HepG2 (cell line): Measurements from ENCODE around the gene NADK2. TPM values are rescaled to one million over a fixed set of nuclear protein-coding genes. Genes with fewer than 3 reads are reported as not detected.

Source experiments
- CBX1 ChIP-seq: IDR thresholded peaks from one replicate; pipeline ENCODE4 v1.6.1; 2016; ENCODE audit warnings: antibody characterized with exemption, low read depth
- CBX5 ChIP-seq: sonication (generic); formaldehyde crosslinking; IDR thresholded peaks from 2 replicates; pipeline ENCODE4 v1.4.0; 2020; ENCODE audit warnings: missing genetic modification reagents, borderline replicate concordance
- GZF1 ChIP-seq: sonication (generic); formaldehyde crosslinking; IDR thresholded peaks from 2 replicates; pipeline ENCODE4 v1.5.1; 2020; ENCODE audit warnings: mild to moderate bottlenecking, missing genetic modification reagents
- HINFP ChIP-seq: sonication (generic); formaldehyde crosslinking; IDR thresholded peaks from 2 replicates; pipeline ENCODE4 v1.4.0; 2020; ENCODE audit warnings: low read depth, mild to moderate bottlenecking, missing genetic modification reagents
- SALL2 ChIP-seq: sonication (generic); formaldehyde crosslinking; IDR thresholded peaks from 2 replicates; pipeline ENCODE4 v1.8.1; 2023; ENCODE audit warnings: mild to moderate bottlenecking, missing genetic modification reagents, inconsistent platforms
- SIN3A ChIP-seq: IDR thresholded peaks from 2 replicates; pipeline ENCODE4 v1.6.1; 2011; ENCODE audit warnings: low read depth, mild to moderate bottlenecking, control low read depth, low read length, borderline replicate concordance
- SNAI1 ChIP-seq: sonication (generic); formaldehyde crosslinking; IDR thresholded peaks from 2 replicates; pipeline ENCODE4 v1.5.0; 2020; ENCODE audit warnings: mild to moderate bottlenecking, missing genetic modification reagents, borderline replicate concordance
- TARDBP ChIP-seq: sonication (generic); formaldehyde crosslinking; IDR thresholded peaks from 2 replicates; pipeline ENCODE4 v1.8.0; 2022; ENCODE audit warnings: mild to moderate bottlenecking, missing genetic modification reagents
- ZNF263 ChIP-seq: sonication (generic); formaldehyde crosslinking; IDR thresholded peaks from 2 replicates; pipeline ENCODE4 v1.4.0; 2020; ENCODE audit warnings: missing genetic modification reagents
- ZNF414 ChIP-seq: sonication (generic); formaldehyde crosslinking; IDR thresholded peaks from 2 replicates; pipeline ENCODE4 v1.5.0; 2020; ENCODE audit warnings: missing genetic modification reagents
- ZNF607 ChIP-seq: sonication (generic); formaldehyde crosslinking; IDR thresholded peaks from 2 replicates; pipeline ENCODE4 v1.5.1; 2020; ENCODE audit warnings: missing genetic modification reagents, mild to moderate bottlenecking, borderline replicate concordance
- ZNF761 ChIP-seq: sonication (generic); formaldehyde crosslinking; conservative IDR thresholded peaks from 2 replicates; pipeline ENCODE4 v1.4.0; 2020; ENCODE audit warnings: mild to moderate bottlenecking, missing genetic modification reagents
- polyA plus RNA-seq, 8 experiments: library from polyadenylated mRNA; depleted of rRNA in 3 of 8; stranded (reverse) in 7 of 8; unstranded in 1 of 8; fragments of >200 nt; fragmentation: Illumina TruSeq in 4 of 8; extraction: Trizol in 4 of 8; gene quantifications; 2 replicates each; pipeline versions ENCODE4 v1.2.1 to v1.2.3, GENCODE V29; 2011 to 2016; ENCODE audit warnings: low read depth in 4 of 8, missing spikeins in 1 of 8, mixed read lengths in 1 of 8; ENCODE audit not compliant: insufficient read depth in 1 of 8
- total RNA-seq, 5 experiments: library from RNA; depleted of rRNA; stranded (reverse); fragments of >200 nt; fragmentation: Illumina TruSeq; extraction: Trizol; gene quantifications; 2 replicates each; pipeline ENCODE4 v1.2.3, GENCODE V29; 2016; ENCODE audit warnings: low read depth in 1 of 5
- TF ChIP-seq, protein P1 (sequence below): sonication (generic); formaldehyde crosslinking; IDR thresholded peaks from 2 replicates; pipeline ENCODE4 v1.5.0; 2020; ENCODE audit warnings: mild to moderate bottlenecking, missing genetic modification reagents, moderate library complexity
- TF ChIP-seq, protein P2 (sequence below): sonication (generic); formaldehyde crosslinking; IDR thresholded peaks from 2 replicates; pipeline ENCODE4 v1.4.0; 2020; ENCODE audit warnings: missing genetic modification reagents
- TF ChIP-seq, protein P3 (sequence below): sonication (generic); formaldehyde crosslinking; IDR thresholded peaks from 2 replicates; pipeline ENCODE4 v1.8.0; 2022; ENCODE audit warnings: mild to moderate bottlenecking, missing genetic modification reagents
- TF ChIP-seq, protein P4 (sequence below): sonication (generic); formaldehyde crosslinking; conservative IDR thresholded peaks from 2 replicates; pipeline ENCODE4 v1.8.1; 2023; ENCODE audit warnings: missing genetic modification reagents

NADK2 gene
- total and polyA plus RNA-seq, 2 of the 13 experiments (the other 11 are each of a cell fraction or from before 2014, with no cell fraction given) = 13.9 to 71.4 TPM

DNA sequence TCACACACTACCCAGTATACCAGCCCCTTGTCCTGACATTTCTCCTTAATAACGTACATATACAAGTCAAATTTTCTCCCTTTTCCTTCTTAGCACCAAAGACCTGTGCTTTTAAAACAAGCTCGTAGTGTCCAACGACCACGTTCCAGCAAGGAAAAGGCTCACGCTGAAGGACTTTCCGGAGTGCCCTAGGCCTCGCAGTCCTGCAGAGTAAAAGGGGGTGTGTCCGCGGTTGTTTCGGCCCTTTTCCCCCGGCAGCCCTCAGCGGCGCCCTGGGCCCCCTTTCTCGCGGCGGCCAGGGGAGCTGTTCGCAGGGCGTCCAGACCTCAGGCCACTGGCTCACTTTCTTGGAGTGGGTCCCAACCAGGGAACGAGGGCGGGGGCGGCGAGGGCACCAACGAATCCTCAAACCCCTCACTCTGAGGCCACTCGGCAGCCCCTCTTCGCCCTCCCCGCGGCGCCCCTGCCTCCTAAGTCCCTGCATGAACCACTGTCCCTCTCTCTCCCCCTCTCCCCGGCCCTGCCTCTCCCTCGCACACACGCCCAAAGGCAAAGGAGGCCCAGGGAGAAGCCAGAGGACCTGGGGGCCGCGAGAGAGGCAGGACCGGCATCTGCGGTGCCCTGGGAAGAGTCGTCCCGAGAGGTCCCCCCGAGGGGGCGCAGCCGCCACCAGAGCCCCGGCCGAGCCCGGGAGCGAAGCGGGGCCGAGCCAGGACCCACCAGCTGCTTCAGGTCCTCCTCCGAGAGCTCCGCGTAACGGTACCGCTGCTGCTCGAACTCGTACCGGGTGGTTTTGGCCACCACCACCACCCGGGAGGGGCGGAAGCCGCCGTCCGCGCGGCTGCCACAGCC, 720 bp downstream of the NADK2 start (continued):
- TF ChIP-seq, protein P1, sequence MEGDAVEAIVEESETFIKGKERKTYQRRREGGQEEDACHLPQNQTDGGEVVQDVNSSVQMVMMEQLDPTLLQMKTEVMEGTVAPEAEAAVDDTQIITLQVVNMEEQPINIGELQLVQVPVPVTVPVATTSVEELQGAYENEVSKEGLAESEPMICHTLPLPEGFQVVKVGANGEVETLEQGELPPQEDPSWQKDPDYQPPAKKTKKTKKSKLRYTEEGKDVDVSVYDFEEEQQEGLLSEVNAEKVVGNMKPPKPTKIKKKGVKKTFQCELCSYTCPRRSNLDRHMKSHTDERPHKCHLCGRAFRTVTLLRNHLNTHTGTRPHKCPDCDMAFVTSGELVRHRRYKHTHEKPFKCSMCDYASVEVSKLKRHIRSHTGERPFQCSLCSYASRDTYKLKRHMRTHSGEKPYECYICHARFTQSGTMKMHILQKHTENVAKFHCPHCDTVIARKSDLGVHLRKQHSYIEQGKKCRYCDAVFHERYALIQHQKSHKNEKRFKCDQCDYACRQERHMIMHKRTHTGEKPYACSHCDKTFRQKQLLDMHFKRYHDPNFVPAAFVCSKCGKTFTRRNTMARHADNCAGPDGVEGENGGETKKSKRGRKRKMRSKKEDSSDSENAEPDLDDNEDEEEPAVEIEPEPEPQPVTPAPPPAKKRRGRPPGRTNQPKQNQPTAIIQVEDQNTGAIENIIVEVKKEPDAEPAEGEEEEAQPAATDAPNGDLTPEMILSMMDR (CRISPR knock-in tag) = peak; percentile 15; the same call in 1 of the 2 replicates
- TF ChIP-seq, protein P2, sequence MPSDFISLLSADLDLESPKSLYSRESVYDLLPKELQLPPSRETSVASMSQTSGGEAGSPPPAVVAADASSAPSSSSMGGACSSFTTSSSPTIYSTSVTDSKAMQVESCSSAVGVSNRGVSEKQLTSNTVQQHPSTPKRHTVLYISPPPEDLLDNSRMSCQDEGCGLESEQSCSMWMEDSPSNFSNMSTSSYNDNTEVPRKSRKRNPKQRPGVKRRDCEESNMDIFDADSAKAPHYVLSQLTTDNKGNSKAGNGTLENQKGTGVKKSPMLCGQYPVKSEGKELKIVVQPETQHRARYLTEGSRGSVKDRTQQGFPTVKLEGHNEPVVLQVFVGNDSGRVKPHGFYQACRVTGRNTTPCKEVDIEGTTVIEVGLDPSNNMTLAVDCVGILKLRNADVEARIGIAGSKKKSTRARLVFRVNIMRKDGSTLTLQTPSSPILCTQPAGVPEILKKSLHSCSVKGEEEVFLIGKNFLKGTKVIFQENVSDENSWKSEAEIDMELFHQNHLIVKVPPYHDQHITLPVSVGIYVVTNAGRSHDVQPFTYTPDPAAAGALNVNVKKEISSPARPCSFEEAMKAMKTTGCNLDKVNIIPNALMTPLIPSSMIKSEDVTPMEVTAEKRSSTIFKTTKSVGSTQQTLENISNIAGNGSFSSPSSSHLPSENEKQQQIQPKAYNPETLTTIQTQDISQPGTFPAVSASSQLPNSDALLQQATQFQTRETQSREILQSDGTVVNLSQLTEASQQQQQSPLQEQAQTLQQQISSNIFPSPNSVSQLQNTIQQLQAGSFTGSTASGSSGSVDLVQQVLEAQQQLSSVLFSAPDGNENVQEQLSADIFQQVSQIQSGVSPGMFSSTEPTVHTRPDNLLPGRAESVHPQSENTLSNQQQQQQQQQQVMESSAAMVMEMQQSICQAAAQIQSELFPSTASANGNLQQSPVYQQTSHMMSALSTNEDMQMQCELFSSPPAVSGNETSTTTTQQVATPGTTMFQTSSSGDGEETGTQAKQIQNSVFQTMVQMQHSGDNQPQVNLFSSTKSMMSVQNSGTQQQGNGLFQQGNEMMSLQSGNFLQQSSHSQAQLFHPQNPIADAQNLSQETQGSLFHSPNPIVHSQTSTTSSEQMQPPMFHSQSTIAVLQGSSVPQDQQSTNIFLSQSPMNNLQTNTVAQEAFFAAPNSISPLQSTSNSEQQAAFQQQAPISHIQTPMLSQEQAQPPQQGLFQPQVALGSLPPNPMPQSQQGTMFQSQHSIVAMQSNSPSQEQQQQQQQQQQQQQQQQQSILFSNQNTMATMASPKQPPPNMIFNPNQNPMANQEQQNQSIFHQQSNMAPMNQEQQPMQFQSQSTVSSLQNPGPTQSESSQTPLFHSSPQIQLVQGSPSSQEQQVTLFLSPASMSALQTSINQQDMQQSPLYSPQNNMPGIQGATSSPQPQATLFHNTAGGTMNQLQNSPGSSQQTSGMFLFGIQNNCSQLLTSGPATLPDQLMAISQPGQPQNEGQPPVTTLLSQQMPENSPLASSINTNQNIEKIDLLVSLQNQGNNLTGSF (CRISPR knock-in tag) = peak; percentile 42; the same call in 1 of the 2 replicates
- no peak for TF ChIP-seq GZF1
- TF ChIP-seq ZNF761 (CRISPR knock-in tag) = no peak; the same call in 1 of the 2 replicates
- no peak for TF ChIP-seq ZNF414 (CRISPR knock-in tag)
- TF ChIP-seq TARDBP (CRISPR knock-in tag) = peak; percentile 16; the same call in 1 of the 2 replicates
- no peak for TF ChIP-seq CBX1
- TF ChIP-seq, protein P3, sequence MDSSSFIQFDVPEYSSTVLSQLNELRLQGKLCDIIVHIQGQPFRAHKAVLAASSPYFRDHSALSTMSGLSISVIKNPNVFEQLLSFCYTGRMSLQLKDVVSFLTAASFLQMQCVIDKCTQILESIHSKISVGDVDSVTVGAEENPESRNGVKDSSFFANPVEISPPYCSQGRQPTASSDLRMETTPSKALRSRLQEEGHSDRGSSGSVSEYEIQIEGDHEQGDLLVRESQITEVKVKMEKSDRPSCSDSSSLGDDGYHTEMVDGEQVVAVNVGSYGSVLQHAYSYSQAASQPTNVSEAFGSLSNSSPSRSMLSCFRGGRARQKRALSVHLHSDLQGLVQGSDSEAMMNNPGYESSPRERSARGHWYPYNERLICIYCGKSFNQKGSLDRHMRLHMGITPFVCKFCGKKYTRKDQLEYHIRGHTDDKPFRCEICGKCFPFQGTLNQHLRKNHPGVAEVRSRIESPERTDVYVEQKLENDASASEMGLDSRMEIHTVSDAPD (CRISPR knock-in tag) = no peak
- no peak for TF ChIP-seq ZNF607
- TF ChIP-seq, protein P4, sequence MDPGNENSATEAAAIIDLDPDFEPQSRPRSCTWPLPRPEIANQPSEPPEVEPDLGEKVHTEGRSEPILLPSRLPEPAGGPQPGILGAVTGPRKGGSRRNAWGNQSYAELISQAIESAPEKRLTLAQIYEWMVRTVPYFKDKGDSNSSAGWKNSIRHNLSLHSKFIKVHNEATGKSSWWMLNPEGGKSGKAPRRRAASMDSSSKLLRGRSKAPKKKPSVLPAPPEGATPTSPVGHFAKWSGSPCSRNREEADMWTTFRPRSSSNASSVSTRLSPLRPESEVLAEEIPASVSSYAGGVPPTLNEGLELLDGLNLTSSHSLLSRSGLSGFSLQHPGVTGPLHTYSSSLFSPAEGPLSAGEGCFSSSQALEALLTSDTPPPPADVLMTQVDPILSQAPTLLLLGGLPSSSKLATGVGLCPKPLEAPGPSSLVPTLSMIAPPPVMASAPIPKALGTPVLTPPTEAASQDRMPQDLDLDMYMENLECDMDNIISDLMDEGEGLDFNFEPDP (CRISPR knock-in tag) = no peak
- TF ChIP-seq HINFP (CRISPR knock-in tag) = no peak
- TF ChIP-seq ZNF263 = no peak
- TF ChIP-seq SIN3A = peak; percentile 90
- TF ChIP-seq SNAI1 (CRISPR knock-in tag) = no peak; the same call in 1 of the 2 replicates
- no peak; the same call in 1 of the 2 replicates for TF ChIP-seq CBX5 (CRISPR knock-in tag)
- TF ChIP-seq SALL2 (CRISPR knock-in tag) = no peak
